GM12872 (cell line): ENCODE results near the gene LINGO1.
A peak's percentile ranks its signal among the peaks of the same experiment; 100 is the strongest.

Experiments used
- CTCF ChIP-seq: IDR thresholded peaks from 3 replicates; pipeline ENCODE4 v1.5.1; 2011; ENCODE audit warnings: low read depth, mild to moderate bottlenecking, low read length, moderate library complexity; ENCODE audit not compliant: insufficient read depth

The LINGO1 gene

GRCh38 chr15:77653832-77654480, 21.2 kb upstream of the LINGO1 start:
- no peak for TF ChIP-seq CTCF

- TF ChIP-seq CTCF, result peak; percentile 49; the same call in 2 of the 3 replicates
These were observed 17.6 kb upstream of the LINGO1 start for GRCh38 chr15:77650265-77650664.

GRCh38 chr15:77649610-77650009, 16.9 kb upstream of the LINGO1 start:
- TF ChIP-seq CTCF, result no peak

- no peak for TF ChIP-seq CTCF
These were observed 16.3 kb upstream of the LINGO1 start for GRCh38 chr15:77649017-77649416.

- TF ChIP-seq CTCF, result no peak
These were observed 15.2 kb upstream of the LINGO1 start for GRCh38 chr15:77647961-77648360.

- no peak for TF ChIP-seq CTCF
These were observed 13.5 kb upstream of the LINGO1 start for GRCh38 chr15:77646104-77646694.

- TF ChIP-seq CTCF, result no peak
These were observed 12.9 kb upstream of the LINGO1 start for GRCh38 chr15:77645602-77646001.
